H1 (cell line): ENCODE results near the gene INTS7. TPM values are rescaled to one million over a fixed set of nuclear protein-coding genes. Genes with fewer than 3 reads are reported as not detected.

Source experiments
- CTCF ChIA-PET: fragments of 300-600 bp; sonication (Branson Sonifier 250); formaldehyde crosslinking; loops from one replicate; lab custom pipeline; 2021; ENCODE audit not compliant: partially characterized antibody; lab: Charles Lee
- POLR2A ChIA-PET: fragments of 300-600 bp; sonication (Branson Sonifier 250); formaldehyde crosslinking; loops from one replicate; lab custom pipeline; 2021; ENCODE audit warnings: inconsistent platforms; ENCODE audit not compliant: partially characterized antibody; lab: Charles Lee
- DNase-seq, 2 experiments: peaks; one replicate each; pipeline versions ENCODE4 v3.0.0 to v3.0.0-alpha.2; 2010 to 2022; ENCODE audit warnings: low spot score in 2 of 2, low read depth in 1 of 2, mixed read lengths in 1 of 2
- FAIRE-seq: peaks from 2 replicates; lab custom pipeline; 2011; peaks lifted over from hg19 to GRCh38; lab: Jason Lieb, UNC
- H2AFZ ChIP-seq: 2 replicates; pipeline ENCODE4 v1.8.1; 2012; ENCODE audit warnings: low read length, inconsistent platforms
- H2AK5ac ChIP-seq: 2 replicates; pipeline ENCODE4 v1.6.1; 2013; ENCODE audit warnings: low read depth, low read length
- H2BK120ac ChIP-seq: replicated peaks from 2 replicates; pipeline ENCODE3; 2013; ENCODE audit warnings: low read depth, low read length, inconsistent platforms
- H2BK12ac ChIP-seq: 2 replicates; pipeline ENCODE4 v1.6.1; 2013; ENCODE audit warnings: low read depth, low read length
- H2BK15ac ChIP-seq: 2 replicates; pipeline ENCODE4 v1.6.1; 2013; ENCODE audit warnings: low read length
- H2BK20ac ChIP-seq: 2 replicates; pipeline ENCODE4 v1.6.1; 2013; ENCODE audit warnings: low read length
- H2BK5ac ChIP-seq: 2 replicates; pipeline ENCODE4 v1.6.1; 2013; ENCODE audit warnings: low read depth, low read length
- H3K14ac ChIP-seq: 2 replicates; pipeline ENCODE4 v1.6.1; 2013; ENCODE audit warnings: inconsistent platforms; ENCODE audit not compliant: insufficient read length
- H3K18ac ChIP-seq: 2 replicates; pipeline ENCODE4 v1.6.1; 2013; ENCODE audit warnings: low read length; ENCODE audit errors: extremely low read depth
- H3K23ac ChIP-seq: 2 replicates; pipeline ENCODE4 v1.6.1; 2013; ENCODE audit warnings: inconsistent platforms; ENCODE audit not compliant: insufficient read length
- H3K23me2 ChIP-seq: 2 replicates; pipeline ENCODE4 v1.6.1; 2013; ENCODE audit warnings: low read depth, low read length
- H3K27ac ChIP-seq: 2 replicates; pipeline ENCODE4 v1.6.1; 2011; ENCODE audit warnings: low read depth, low read length, inconsistent platforms
- H3K27me3 ChIP-seq, 4 experiments: replicated peaks in 1 of 4; 1 replicate in 1 of 4; 2 replicates in 3 of 4; pipeline versions ENCODE4 v1.6.1 to v1.8.1; 2011 to 2013; ENCODE audit warnings: low read length in 3 of 4, mild to moderate bottlenecking in 3 of 4, inconsistent platforms in 2 of 4, mixed read lengths in 2 of 4, moderate library complexity in 1 of 4; ENCODE audit not compliant: control insufficient read depth in 3 of 4, insufficient read depth in 3 of 4; ENCODE audit errors: extremely low read depth in 1 of 4
- H3K36me3 ChIP-seq, 4 experiments: 2 replicates each; pipeline versions ENCODE4 v1.6.1 to v1.8.1; 2011 to 2013; ENCODE audit warnings: mild to moderate bottlenecking in 4 of 4, low read length in 3 of 4, moderate library complexity in 2 of 4, control low read depth in 1 of 4, inconsistent platforms in 1 of 4; ENCODE audit not compliant: insufficient read depth in 4 of 4, control insufficient read depth in 2 of 4
- H3K4ac ChIP-seq: replicated peaks from 2 replicates; pipeline ENCODE3; 2013; ENCODE audit warnings: low read length, low read depth, mixed read lengths, inconsistent platforms; ENCODE audit not compliant: insufficient read length
- H3K4me1 ChIP-seq, 4 experiments: replicated peaks in 1 of 4; 1 replicate in 1 of 4; 2 replicates in 3 of 4; pipeline versions ENCODE4 v1.6.1 to v1.8.1; 2011 to 2013; ENCODE audit warnings: low read length in 3 of 4, inconsistent platforms in 2 of 4, mixed read lengths in 1 of 4; ENCODE audit not compliant: insufficient read depth in 4 of 4, control insufficient read depth in 3 of 4
- H3K4me2 ChIP-seq, 2 experiments: 2 replicates each; pipeline versions ENCODE4 v1.6.1 to v1.8.1; 2011 to 2013; ENCODE audit warnings: low read depth in 2 of 2, low read length in 2 of 2, control low read depth in 1 of 2, inconsistent platforms in 1 of 2, mild to moderate bottlenecking in 1 of 2; ENCODE audit not compliant: insufficient read depth in 1 of 2
- H3K4me3 ChIP-seq, 4 experiments: fragments of 200-600, 300-600 bp in 1 of 4; sonication (generic), shearing (Covaris generic), sonication (Bioruptor Twin) in 1 of 4; 2 replicates each; pipeline versions ENCODE4 v1.5.1 to v1.8.1; 2011 to 2016; ENCODE audit warnings: low read length in 4 of 4, low read depth in 3 of 4, control low read depth in 2 of 4, inconsistent platforms in 2 of 4, mild to moderate bottlenecking in 2 of 4, mixed read lengths in 1 of 4, moderate library complexity in 1 of 4; ENCODE audit not compliant: insufficient read depth in 2 of 4; ENCODE audit errors: extremely low read depth in 1 of 4
- H3K56ac ChIP-seq: replicated peaks from 2 replicates; pipeline ENCODE3; 2013; ENCODE audit warnings: low read depth, mild to moderate bottlenecking, mixed read lengths, low read length, inconsistent platforms; ENCODE audit not compliant: insufficient read length
- H3K79me1 ChIP-seq: 2 replicates; pipeline ENCODE4 v1.6.1; 2013; ENCODE audit warnings: low read depth, low read length, control low read depth
- H3K79me2 ChIP-seq, 2 experiments: 2 replicates each; pipeline versions ENCODE4 v1.6.1 to v1.8.1; 2012 to 2013; ENCODE audit warnings: low read length in 2 of 2, mild to moderate bottlenecking in 2 of 2, inconsistent platforms in 1 of 2; ENCODE audit not compliant: insufficient read depth in 2 of 2, control insufficient read depth in 1 of 2
- H3K9ac ChIP-seq, 4 experiments: replicated peaks in 1 of 4; 1 replicate in 1 of 4; 2 replicates in 3 of 4; pipeline versions ENCODE4 v1.6.1 to v1.8.1; 2011 to 2013; ENCODE audit warnings: low read depth in 3 of 4, low read length in 3 of 4, control low read depth in 2 of 4, mild to moderate bottlenecking in 2 of 4, moderate library complexity in 2 of 4, inconsistent platforms in 1 of 4; ENCODE audit errors: extremely low read depth in 1 of 4
- H3K9me3 ChIP-seq, 2 experiments: 2 replicates each; pipeline versions ENCODE4 v1.6.1 to v1.8.1; 2012 to 2013; ENCODE audit warnings: mild to moderate bottlenecking in 2 of 2, moderate library complexity in 2 of 2, control low read depth in 1 of 2, inconsistent platforms in 1 of 2, low read depth in 1 of 2, low read length in 1 of 2, mixed read lengths in 1 of 2; ENCODE audit not compliant: insufficient read depth in 2 of 2
- H4K20me1 ChIP-seq, 2 experiments: replicated peaks in 1 of 2; 2 replicates each; pipeline versions ENCODE3 to v1.8.1; 2011 to 2013; ENCODE audit warnings: inconsistent platforms in 2 of 2, low read length in 2 of 2, mild to moderate bottlenecking in 1 of 2; ENCODE audit not compliant: insufficient read depth in 2 of 2, control insufficient read depth in 1 of 2
- H4K5ac ChIP-seq: 2 replicates; pipeline ENCODE4 v1.6.1; 2013; ENCODE audit warnings: low read length, low read depth, mixed read lengths, inconsistent platforms; ENCODE audit not compliant: insufficient read length
- H4K8ac ChIP-seq: 2 replicates; pipeline ENCODE4 v1.8.0; 2013; ENCODE audit warnings: mild to moderate bottlenecking, moderate library complexity, low read length, inconsistent platforms; ENCODE audit not compliant: insufficient read depth; ENCODE audit errors: extremely low read depth
- H4K91ac ChIP-seq: replicated peaks from 2 replicates; pipeline ENCODE3; 2013; ENCODE audit warnings: low read length, mixed read lengths, inconsistent platforms; ENCODE audit not compliant: insufficient read length
- BRCA1 ChIP-seq: IDR thresholded peaks from 2 replicates; pipeline ENCODE4 v1.6.1; 2012; ENCODE audit warnings: low read depth, low read length, improper control_type of control experiment
- CBX5 ChIP-seq: fragments of 300-800, 300-1000 bp; sonication (generic); IDR thresholded peaks from 2 replicates; pipeline ENCODE4 v1.7.1; 2016; ENCODE audit warnings: antibody characterized with exemption, low read length, low read depth
- CTBP2 ChIP-seq: IDR thresholded peaks from 2 replicates; pipeline ENCODE4 v1.7.0; 2011; ENCODE audit warnings: borderline replicate concordance, mild to moderate bottlenecking, moderate library complexity, mixed read lengths, low read length; ENCODE audit not compliant: insufficient read depth, insufficient read length
- GTF2F1 ChIP-seq: IDR thresholded peaks from 2 replicates; pipeline ENCODE4 v1.6.1; 2012; ENCODE audit warnings: low read depth, low read length, improper control_type of control experiment, borderline replicate concordance
- HDAC6 ChIP-seq: IDR thresholded peaks from one replicate; pipeline ENCODE4 v1.7.1; 2012; ENCODE audit warnings: low read depth, mild to moderate bottlenecking, inconsistent platforms, low read length, moderate library complexity
- KDM5A ChIP-seq: fragments of 200-600 bp; IDR thresholded peaks from 2 replicates; pipeline ENCODE4 v1.7.1; 2012; ENCODE audit warnings: mild to moderate bottlenecking, low read length, inconsistent platforms, mixed read lengths
- MAFK ChIP-seq: IDR thresholded peaks from 2 replicates; pipeline ENCODE4 v1.6.1; 2012; ENCODE audit warnings: low read depth, mild to moderate bottlenecking, improper control_type of control experiment, low read length
- PHF8 ChIP-seq: fragments of 200-600 bp; sonication (generic); conservative IDR thresholded peaks from 2 replicates; pipeline ENCODE4 v1.7.1; 2012; ENCODE audit warnings: low read depth, mild to moderate bottlenecking, inconsistent platforms, low read length, moderate library complexity
- POLR2A ChIP-seq, 2 experiments: IDR thresholded peaks; 1 replicate in 1 of 2; 2 replicates in 1 of 2; pipeline ENCODE4 v1.6.1; 2011; ENCODE audit warnings: low read depth in 2 of 2, low read length in 2 of 2, mild to moderate bottlenecking in 2 of 2; ENCODE audit errors: control extremely low read depth in 1 of 2
- POU5F1 ChIP-seq: IDR thresholded peaks from 2 replicates; pipeline ENCODE4 v1.6.1; 2011; ENCODE audit warnings: low read depth, mild to moderate bottlenecking, low read length, moderate library complexity
- RBBP5 ChIP-seq: IDR thresholded peaks from 2 replicates; pipeline ENCODE4 v1.7.1; 2012; ENCODE audit warnings: low read depth, mild to moderate bottlenecking, inconsistent platforms, low read length, moderate library complexity, borderline replicate concordance
- SIN3A ChIP-seq, 2 experiments: IDR thresholded peaks in 1 of 2; conservative IDR thresholded peaks in 1 of 2; 2 replicates each; pipeline ENCODE4 v1.6.1; 2011 to 2012; ENCODE audit warnings: low read length in 2 of 2, improper control_type of control experiment in 1 of 2, low read depth in 1 of 2, mild to moderate bottlenecking in 1 of 2
- SP1 ChIP-seq: IDR thresholded peaks from 2 replicates; pipeline ENCODE4 v1.6.1; 2011; ENCODE audit warnings: low read depth, low read length
- USF2 ChIP-seq: IDR thresholded peaks from 2 replicates; pipeline ENCODE4 v1.6.1; 2011; ENCODE audit warnings: low read length, improper control_type of control experiment
- WGBS, 2 experiments: shearing (Covaris generic) in 1 of 2; methylation state at CpG; one replicate each; pipeline versions ENCODE4 v1.1.6 to v1.1.7; 2013 to 2015; ENCODE audit warnings: low lambda C conversion rate in 2 of 2, mixed read lengths in 2 of 2, inconsistent platforms in 1 of 2, low coverage in 1 of 2, missing lambda C conversion rate in 1 of 2; ENCODE audit not compliant: insufficient replicate concordance in 2 of 2, insufficient coverage in 1 of 2, insufficient read length in 1 of 2; ENCODE audit errors: extremely low coverage in 1 of 2, missing lambda C conversion rate in 1 of 2; 5-methylcytosine and 5-hydroxymethylcytosine counted together
- polyA plus RNA-seq, 7 experiments: library from polyadenylated mRNA; depleted of rRNA in 3 of 7; stranded (reverse) in 5 of 7; unstranded in 2 of 7; fragments of >200 nt in 5 of 7; fragments of 200-250 nt in 2 of 7; gene quantifications; 1 replicate in 5 of 7; 2 replicates in 1 of 7; 4 replicates in 1 of 7; pipeline versions ENCODE4 v1.2.1 to v1.2.3, GENCODE V29; 2011 to 2013; ENCODE audit warnings: missing spikeins in 2 of 7, mixed read lengths in 2 of 7
- total RNA-seq: library from RNA; stranded (reverse); fragmentation: NEBNext Ultra II Directional; extraction: Animal tissue kit (Norgen Biotek cat#: 25700); gene quantifications from 2 replicates; pipeline ENCODE4 v1.2.1, GENCODE V29; 2021

The INTS7 gene
- total and polyA plus RNA-seq, 2 of the 8 experiments (the other 6 are each of a cell fraction or from before 2014, with no cell fraction given): 15.2 to 22.4 TPM

GRCh38 chr1:212007886-212008285, 27.5 kb downstream of the INTS7 start:
- no peaks in the 10 kb centered on the region for H3K79me2 ChIP-seq
- FAIRE-seq (no peak), DNase-seq (no peak)
- no peaks in the 10 kb centered on the region for H3K9me3 ChIP-seq
- H3K27me3 ChIP-seq: no peaks in the 10 kb centered on the region
- H3K9ac ChIP-seq: no peak overlapping the region
- no peak overlapping the region for H2BK120ac ChIP-seq
- no peak overlapping the region for H4K8ac ChIP-seq
- no peak overlapping the region for H2BK12ac ChIP-seq
- no peak overlapping the region for H2BK5ac ChIP-seq
- H3K27ac ChIP-seq: no peak overlapping the region
- no peaks in the 10 kb centered on the region for H3K4me1 ChIP-seq
- WGBS, 2 experiments: 84% methylated on average over 9 of the region's 9 CpGs; no CpG with 5 or more reads in 1 of the 2 experiments
- H3K4me2 ChIP-seq: no peak overlapping the region
- no peak overlapping the region for H3K4me3 ChIP-seq
- H3K18ac ChIP-seq: no peak overlapping the region
- no peak overlapping the region for H4K91ac ChIP-seq
- H2BK15ac ChIP-seq: no peak overlapping the region
- H3K56ac ChIP-seq: no peak overlapping the region
- no peak overlapping the region for H2BK20ac ChIP-seq
- CTCF ChIA-PET: interaction anchor here (1.0 to 1.4 kb wide), 2 partner anchors 28 to 210 kb away, joined by 3 to 4 read pairs; partner anchors contain the start of genes DTL and INTS7
- peaks cover 0 to 16% (median 10%) of the 10 kb centered on the region in 4 experiments; a peak in 5 of 8 replicates for H3K36me3 ChIP-seq
- no peak overlapping the region for H3K4ac ChIP-seq
- H3K79me1 ChIP-seq: no peaks in the 10 kb centered on the region
- no peak overlapping the region for H3K23ac ChIP-seq
- H3K14ac ChIP-seq: no peak overlapping the region
- peaks cover 0 to 2% of the 10 kb centered on the region in 2 experiments for H4K20me1 ChIP-seq
- no peak overlapping the region for H2AK5ac ChIP-seq
- POLR2A ChIA-PET: no interaction called here
- H4K5ac ChIP-seq: no peak overlapping the region
- H3K23me2 ChIP-seq: no peaks in the 10 kb centered on the region
- no peak overlapping the region for H2AFZ ChIP-seq
- TF ChIP-seq SIN3A (conservative IDR thresholded peaks at IDR 0.05 in 1 of 2, IDR thresholded peaks at IDR 0.05 in 1 of 2; ENCODE audit: low read depth in 1 of 2, low read length in 2 of 2) (no peak), PHF8 (no peak), HDAC6 (no peak), MAFK (no peak), KDM5A (no peak), RBBP5 (no peak), POU5F1 (no peak), CTBP2 (no peak), CBX5 (no peak), GTF2F1 (no peak), BRCA1 (no peak), USF2 (no peak), SP1 (no peak), POLR2A (IDR thresholded peaks at IDR 0.05; ENCODE audit: control extremely low read depth in 1 of 2, low read depth in 2 of 2, low read length in 2 of 2) (no peak)
